H1 (cell line): ENCODE data around the gene PRPF6. TPM values are rescaled to one million over a fixed set of nuclear protein-coding genes. Genes with fewer than 3 reads are reported as not detected.

Experiments
- CTCF ChIA-PET: fragments of 300-600 bp; sonication (Branson Sonifier 250); formaldehyde crosslinking; loops from one replicate; lab custom pipeline; 2021; ENCODE audit not compliant: partially characterized antibody; lab: Charles Lee
- POLR2A ChIA-PET: fragments of 300-600 bp; sonication (Branson Sonifier 250); formaldehyde crosslinking; loops from one replicate; lab custom pipeline; 2021; ENCODE audit warnings: inconsistent platforms; ENCODE audit not compliant: partially characterized antibody; lab: Charles Lee
- DNase-seq, 2 experiments: peaks; one replicate each; pipeline versions ENCODE4 v3.0.0 to v3.0.0-alpha.2; 2010 to 2022; ENCODE audit warnings: low spot score in 2 of 2, low read depth in 1 of 2, mixed read lengths in 1 of 2
- FAIRE-seq: peaks from 2 replicates; lab custom pipeline; 2011; peaks lifted over from hg19 to GRCh38; lab: Jason Lieb, UNC
- H2AFZ ChIP-seq: 2 replicates; pipeline ENCODE4 v1.8.1; 2012; ENCODE audit warnings: low read length, inconsistent platforms
- H2AK5ac ChIP-seq: 2 replicates; pipeline ENCODE4 v1.6.1; 2013; ENCODE audit warnings: low read depth, low read length
- H2BK120ac ChIP-seq: replicated peaks from 2 replicates; pipeline ENCODE3; 2013; ENCODE audit warnings: low read depth, low read length, inconsistent platforms
- H2BK12ac ChIP-seq: 2 replicates; pipeline ENCODE4 v1.6.1; 2013; ENCODE audit warnings: low read depth, low read length
- H2BK15ac ChIP-seq: 2 replicates; pipeline ENCODE4 v1.6.1; 2013; ENCODE audit warnings: low read length
- H2BK20ac ChIP-seq: 2 replicates; pipeline ENCODE4 v1.6.1; 2013; ENCODE audit warnings: low read length
- H2BK5ac ChIP-seq: 2 replicates; pipeline ENCODE4 v1.6.1; 2013; ENCODE audit warnings: low read depth, low read length
- H3K14ac ChIP-seq: 2 replicates; pipeline ENCODE4 v1.6.1; 2013; ENCODE audit warnings: inconsistent platforms; ENCODE audit not compliant: insufficient read length
- H3K18ac ChIP-seq: 2 replicates; pipeline ENCODE4 v1.6.1; 2013; ENCODE audit warnings: low read length; ENCODE audit errors: extremely low read depth
- H3K23ac ChIP-seq: 2 replicates; pipeline ENCODE4 v1.6.1; 2013; ENCODE audit warnings: inconsistent platforms; ENCODE audit not compliant: insufficient read length
- H3K23me2 ChIP-seq: 2 replicates; pipeline ENCODE4 v1.6.1; 2013; ENCODE audit warnings: low read depth, low read length
- H3K27ac ChIP-seq: 2 replicates; pipeline ENCODE4 v1.6.1; 2011; ENCODE audit warnings: low read depth, low read length, inconsistent platforms
- H3K27me3 ChIP-seq, 4 experiments: replicated peaks in 1 of 4; 1 replicate in 1 of 4; 2 replicates in 3 of 4; pipeline versions ENCODE4 v1.6.1 to v1.8.1; 2011 to 2013; ENCODE audit warnings: low read length in 3 of 4, mild to moderate bottlenecking in 3 of 4, inconsistent platforms in 2 of 4, mixed read lengths in 2 of 4, moderate library complexity in 1 of 4; ENCODE audit not compliant: control insufficient read depth in 3 of 4, insufficient read depth in 3 of 4; ENCODE audit errors: extremely low read depth in 1 of 4
- H3K36me3 ChIP-seq, 4 experiments: 2 replicates each; pipeline versions ENCODE4 v1.6.1 to v1.8.1; 2011 to 2013; ENCODE audit warnings: mild to moderate bottlenecking in 4 of 4, low read length in 3 of 4, moderate library complexity in 2 of 4, control low read depth in 1 of 4, inconsistent platforms in 1 of 4; ENCODE audit not compliant: insufficient read depth in 4 of 4, control insufficient read depth in 2 of 4
- H3K4ac ChIP-seq: replicated peaks from 2 replicates; pipeline ENCODE3; 2013; ENCODE audit warnings: low read length, low read depth, mixed read lengths, inconsistent platforms; ENCODE audit not compliant: insufficient read length
- H3K4me1 ChIP-seq, 4 experiments: replicated peaks in 1 of 4; 1 replicate in 1 of 4; 2 replicates in 3 of 4; pipeline versions ENCODE4 v1.6.1 to v1.8.1; 2011 to 2013; ENCODE audit warnings: low read length in 3 of 4, inconsistent platforms in 2 of 4, mixed read lengths in 1 of 4; ENCODE audit not compliant: insufficient read depth in 4 of 4, control insufficient read depth in 3 of 4
- H3K4me2 ChIP-seq, 2 experiments: 2 replicates each; pipeline versions ENCODE4 v1.6.1 to v1.8.1; 2011 to 2013; ENCODE audit warnings: low read depth in 2 of 2, low read length in 2 of 2, control low read depth in 1 of 2, inconsistent platforms in 1 of 2, mild to moderate bottlenecking in 1 of 2; ENCODE audit not compliant: insufficient read depth in 1 of 2
- H3K4me3 ChIP-seq, 4 experiments: fragments of 200-600, 300-600 bp in 1 of 4; sonication (generic), shearing (Covaris generic), sonication (Bioruptor Twin) in 1 of 4; 2 replicates each; pipeline versions ENCODE4 v1.5.1 to v1.8.1; 2011 to 2016; ENCODE audit warnings: low read length in 4 of 4, low read depth in 3 of 4, control low read depth in 2 of 4, inconsistent platforms in 2 of 4, mild to moderate bottlenecking in 2 of 4, mixed read lengths in 1 of 4, moderate library complexity in 1 of 4; ENCODE audit not compliant: insufficient read depth in 2 of 4; ENCODE audit errors: extremely low read depth in 1 of 4
- H3K56ac ChIP-seq: replicated peaks from 2 replicates; pipeline ENCODE3; 2013; ENCODE audit warnings: low read depth, mild to moderate bottlenecking, mixed read lengths, low read length, inconsistent platforms; ENCODE audit not compliant: insufficient read length
- H3K79me1 ChIP-seq: 2 replicates; pipeline ENCODE4 v1.6.1; 2013; ENCODE audit warnings: low read depth, low read length, control low read depth
- H3K79me2 ChIP-seq, 2 experiments: 2 replicates each; pipeline versions ENCODE4 v1.6.1 to v1.8.1; 2012 to 2013; ENCODE audit warnings: low read length in 2 of 2, mild to moderate bottlenecking in 2 of 2, inconsistent platforms in 1 of 2; ENCODE audit not compliant: insufficient read depth in 2 of 2, control insufficient read depth in 1 of 2
- H3K9ac ChIP-seq, 4 experiments: replicated peaks in 1 of 4; 1 replicate in 1 of 4; 2 replicates in 3 of 4; pipeline versions ENCODE4 v1.6.1 to v1.8.1; 2011 to 2013; ENCODE audit warnings: low read depth in 3 of 4, low read length in 3 of 4, control low read depth in 2 of 4, mild to moderate bottlenecking in 2 of 4, moderate library complexity in 2 of 4, inconsistent platforms in 1 of 4; ENCODE audit errors: extremely low read depth in 1 of 4
- H3K9me3 ChIP-seq, 2 experiments: 2 replicates each; pipeline versions ENCODE4 v1.6.1 to v1.8.1; 2012 to 2013; ENCODE audit warnings: mild to moderate bottlenecking in 2 of 2, moderate library complexity in 2 of 2, control low read depth in 1 of 2, inconsistent platforms in 1 of 2, low read depth in 1 of 2, low read length in 1 of 2, mixed read lengths in 1 of 2; ENCODE audit not compliant: insufficient read depth in 2 of 2
- H4K20me1 ChIP-seq, 2 experiments: replicated peaks in 1 of 2; 2 replicates each; pipeline versions ENCODE3 to v1.8.1; 2011 to 2013; ENCODE audit warnings: inconsistent platforms in 2 of 2, low read length in 2 of 2, mild to moderate bottlenecking in 1 of 2; ENCODE audit not compliant: insufficient read depth in 2 of 2, control insufficient read depth in 1 of 2
- H4K5ac ChIP-seq: 2 replicates; pipeline ENCODE4 v1.6.1; 2013; ENCODE audit warnings: low read length, low read depth, mixed read lengths, inconsistent platforms; ENCODE audit not compliant: insufficient read length
- H4K8ac ChIP-seq: 2 replicates; pipeline ENCODE4 v1.8.0; 2013; ENCODE audit warnings: mild to moderate bottlenecking, moderate library complexity, low read length, inconsistent platforms; ENCODE audit not compliant: insufficient read depth; ENCODE audit errors: extremely low read depth
- H4K91ac ChIP-seq: replicated peaks from 2 replicates; pipeline ENCODE3; 2013; ENCODE audit warnings: low read length, mixed read lengths, inconsistent platforms; ENCODE audit not compliant: insufficient read length
- CBX5 ChIP-seq: fragments of 300-800, 300-1000 bp; sonication (generic); IDR thresholded peaks from 2 replicates; pipeline ENCODE4 v1.7.1; 2016; ENCODE audit warnings: antibody characterized with exemption, low read length, low read depth
- GABPA ChIP-seq: IDR thresholded peaks from 2 replicates; pipeline ENCODE4 v1.6.1; 2011; ENCODE audit warnings: mild to moderate bottlenecking, low read length, moderate library complexity, borderline replicate concordance; ENCODE audit not compliant: insufficient read depth
- JUND ChIP-seq: IDR thresholded peaks from 2 replicates; pipeline ENCODE4 v1.6.1; 2011; ENCODE audit warnings: mild to moderate bottlenecking, improper control_type of control experiment, low read length
- RAD21 ChIP-seq, 2 experiments: IDR thresholded peaks in 1 of 2; conservative IDR thresholded peaks in 1 of 2; 2 replicates each; pipeline ENCODE4 v1.6.1; 2011; ENCODE audit warnings: low read depth in 2 of 2, low read length in 2 of 2, improper control_type of control experiment in 1 of 2, inconsistent platforms in 1 of 2, mild to moderate bottlenecking in 1 of 2, moderate library complexity in 1 of 2
- RBBP5 ChIP-seq: IDR thresholded peaks from 2 replicates; pipeline ENCODE4 v1.7.1; 2012; ENCODE audit warnings: low read depth, mild to moderate bottlenecking, inconsistent platforms, low read length, moderate library complexity, borderline replicate concordance
- SAP30 ChIP-seq: fragments of 300-600 bp; sonication (generic); IDR thresholded peaks from 2 replicates; pipeline ENCODE4 v1.7.1; 2012; ENCODE audit warnings: low read length, moderate library complexity, mild to moderate bottlenecking, inconsistent platforms; ENCODE audit not compliant: insufficient read depth, insufficient replicate concordance
- TAF7 ChIP-seq: optimal IDR thresholded peaks from 2 replicates; pipeline ENCODE3; 2011; ENCODE audit warnings: low read depth, mild to moderate bottlenecking, inconsistent platforms, low read length, moderate library complexity, borderline replicate concordance
- YY1 ChIP-seq: IDR thresholded peaks from 2 replicates; pipeline ENCODE4 v1.6.1; 2011; ENCODE audit warnings: low read depth, mild to moderate bottlenecking, low read length
- WGBS, 2 experiments: shearing (Covaris generic) in 1 of 2; methylation state at CpG; one replicate each; pipeline versions ENCODE4 v1.1.6 to v1.1.7; 2013 to 2015; ENCODE audit warnings: low lambda C conversion rate in 2 of 2, mixed read lengths in 2 of 2, inconsistent platforms in 1 of 2, low coverage in 1 of 2, missing lambda C conversion rate in 1 of 2; ENCODE audit not compliant: insufficient replicate concordance in 2 of 2, insufficient coverage in 1 of 2, insufficient read length in 1 of 2; ENCODE audit errors: extremely low coverage in 1 of 2, missing lambda C conversion rate in 1 of 2; 5-methylcytosine and 5-hydroxymethylcytosine counted together
- polyA plus RNA-seq, 7 experiments: library from polyadenylated mRNA; depleted of rRNA in 3 of 7; stranded (reverse) in 5 of 7; unstranded in 2 of 7; fragments of >200 nt in 5 of 7; fragments of 200-250 nt in 2 of 7; gene quantifications; 1 replicate in 5 of 7; 2 replicates in 1 of 7; 4 replicates in 1 of 7; pipeline versions ENCODE4 v1.2.1 to v1.2.3, GENCODE V29; 2011 to 2013; ENCODE audit warnings: missing spikeins in 2 of 7, mixed read lengths in 2 of 7
- total RNA-seq: library from RNA; stranded (reverse); fragmentation: NEBNext Ultra II Directional; extraction: Animal tissue kit (Norgen Biotek cat#: 25700); gene quantifications from 2 replicates; pipeline ENCODE4 v1.2.1, GENCODE V29; 2021
- TF ChIP-seq, protein P1 (sequence below): IDR thresholded peaks from 2 replicates; pipeline ENCODE4 v1.6.1; 2012; ENCODE audit warnings: inconsistent platforms

PRPF6 gene
- total and polyA plus RNA-seq, 2 of the 8 experiments (the other 6 are each of a cell fraction or from before 2014, with no cell fraction given): 27.9 to 76.9 TPM

DNA sequence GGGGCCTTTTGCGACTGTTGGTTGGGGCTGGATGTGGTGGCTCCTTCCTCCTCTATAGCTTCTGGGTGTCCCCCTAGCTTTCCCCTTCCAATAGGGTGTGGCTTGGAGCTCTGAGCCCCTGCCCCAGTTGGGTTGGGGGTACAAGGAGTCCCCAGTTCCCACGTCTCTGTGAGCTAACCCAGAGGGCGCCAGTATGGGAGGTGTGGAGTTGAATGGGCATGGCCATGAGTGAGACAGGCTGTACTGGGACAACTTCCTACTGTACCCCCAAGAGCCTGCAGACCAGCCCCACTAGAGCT is 56.2 kb downstream of the PRPF6 start:
- WGBS, 2 experiments: 85% methylated on average over 2 of the region's 3 CpGs; no CpG with 5 or more reads in 1 of the 2 experiments
- Histone ChIP-seq H3K27me3 (peaks cover 16 to 47% (median 39%) of the 10 kb centered on the region in 4 experiments), H3K79me1 (no peaks in the 10 kb centered on the region; the same call in 1 of the 2 replicates), H3K9ac (no peak overlapping the region), H3K79me2 (no peaks in the 10 kb centered on the region), H3K14ac (no peak overlapping the region), H3K4me1 (peaks cover 0 to 23% (median 16%) of the 10 kb centered on the region in 4 experiments; a peak in 6 of 7 replicates), H2BK120ac (no peak overlapping the region), H3K23me2 (peaks cover 3% of the 10 kb centered on the region; the same call in 1 of the 2 replicates), H3K18ac (no peak overlapping the region), H3K36me3 (peaks cover 1 to 6% (median 4%) of the 10 kb centered on the region in 4 experiments; a peak in 5 of 8 replicates), H2BK5ac (no peak overlapping the region), H3K56ac (no peak overlapping the region), H3K23ac (no peak overlapping the region), H2AFZ (no peak overlapping the region), H3K9me3 (no peaks in the 10 kb centered on the region), H2BK12ac (peak overlapping the region; percentile 50; the same call in 1 of the 2 replicates), H3K4ac (no peak overlapping the region), H4K91ac (no peak overlapping the region), H2BK20ac (no peak overlapping the region), H2BK15ac (no peak overlapping the region), H3K4me3 (peak overlapping the region in 1 of 4 experiments; percentile 73; a peak in 1 of 8 replicates), H3K27ac (no peak overlapping the region), H3K4me2 (peak overlapping the region in 1 of 2 experiments; percentile 8; a peak in 2 of 4 replicates), H4K8ac (no peak overlapping the region), H4K5ac (no peak overlapping the region), H2AK5ac (no peak overlapping the region), H4K20me1 (peaks cover 0 to 3% of the 10 kb centered on the region in 2 experiments)
- no peak for FAIRE-seq
- POLR2A ChIA-PET: interaction anchor here (1.3 to 1.9 kb wide), 4 partner anchors 16 to 37 kb away, joined by 3 to 8 read pairs (median 4); no protein-coding TSS in a partner anchor
- no peak for TF ChIP-seq GABPA
- no peak for TF ChIP-seq YY1
- TF ChIP-seq SAP30: no peak
- TF ChIP-seq JUND: no peak
- TF ChIP-seq RAD21 (IDR thresholded peaks at IDR 0.05 in 1 of 2, conservative IDR thresholded peaks at IDR 0.05 in 1 of 2; ENCODE audit: low read depth in 2 of 2, low read length in 2 of 2): no peak
- TF ChIP-seq, protein P1, sequence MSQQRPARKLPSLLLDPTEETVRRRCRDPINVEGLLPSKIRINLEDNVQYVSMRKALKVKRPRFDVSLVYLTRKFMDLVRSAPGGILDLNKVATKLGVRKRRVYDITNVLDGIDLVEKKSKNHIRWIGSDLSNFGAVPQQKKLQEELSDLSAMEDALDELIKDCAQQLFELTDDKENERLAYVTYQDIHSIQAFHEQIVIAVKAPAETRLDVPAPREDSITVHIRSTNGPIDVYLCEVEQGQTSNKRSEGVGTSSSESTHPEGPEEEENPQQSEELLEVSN: no peak
- TF ChIP-seq CBX5: no peak
- TF ChIP-seq TAF7: no peak
- no peak for TF ChIP-seq RBBP5
- CTCF ChIA-PET: interaction anchor here (1.0 to 7.3 kb wide), 12 partner anchors 10 to 106 kb away, joined by 3 to 73 read pairs (median 6); partner anchors contain the start of genes LKAAEAR1, PRPF6, SOX18 and TCEA2
- no peak for DNase-seq
